Measurements from ENCODE around the gene DYNC1H1.

DYNC1H1 gene

GRCh38 chr14:102095231-102095870 is 131.0 kb downstream of the DYNC1H1 start:
- no peak for DNase-seq

GRCh38 chr14:102095871-102096568 is 131.6 kb downstream of the DYNC1H1 start:
- no peak for DNase-seq

- DNase-seq, result peak; percentile 91
Measured at GRCh38 chr14:102096569-102097188, 132.3 kb downstream of the DYNC1H1 start.

- no peak for DNase-seq
Measured at GRCh38 chr14:102097441-102098135, 133.2 kb downstream of the DYNC1H1 start.

- no peak for DNase-seq
Measured at GRCh38 chr14:102103062-102103695, 138.8 kb downstream of the DYNC1H1 start.

- no peak for DNase-seq
Measured at GRCh38 chr14:102105369-102105768, 141.0 kb downstream of the DYNC1H1 start.

Data from NCI-H2107 (cell line).